ENCODE data around the gene MOGAT2. TPM values are rescaled to one million over a fixed set of nuclear protein-coding genes. Genes with fewer than 3 reads are reported as not detected.

The MOGAT2 gene
- total and polyA plus RNA-seq, 2 of the 13 experiments (the other 11 are each of a cell fraction or from before 2014, with no cell fraction given) = 27.2 to 27.8 TPM

GRCh38 chr11:75721852-75722668, 4.4 kb downstream of the MOGAT2 start (continued):
- TF ChIP-seq GZF1 (CRISPR knock-in tag; IDR thresholded peaks at IDR 0.05) = no peak
- no peak for TF ChIP-seq NFRKB (IDR thresholded peaks at IDR 0.05)
- TF ChIP-seq KLF6 (CRISPR knock-in tag; IDR thresholded peaks at IDR 0.05) = no peak
- TF ChIP-seq GATAD2A (CRISPR knock-in tag; IDR thresholded peaks at IDR 0.05) = peak; percentile 68; the same call in 1 of the 2 replicates
- peak; percentile 53 for TF ChIP-seq HMGXB3 (CRISPR knock-in tag; IDR thresholded peaks at IDR 0.05; ENCODE audit: borderline replicate concordance)
- TF ChIP-seq ZNF484 (CRISPR knock-in tag; IDR thresholded peaks at IDR 0.05; ENCODE audit: borderline replicate concordance, low read depth) = no peak
- no peak for TF ChIP-seq ATF4 (CRISPR knock-in tag; IDR thresholded peaks at IDR 0.05)
- no peak for TF ChIP-seq ZBED4 (CRISPR knock-in tag; IDR thresholded peaks at IDR 0.05; ENCODE audit: borderline replicate concordance)
- TF ChIP-seq, protein P1, sequence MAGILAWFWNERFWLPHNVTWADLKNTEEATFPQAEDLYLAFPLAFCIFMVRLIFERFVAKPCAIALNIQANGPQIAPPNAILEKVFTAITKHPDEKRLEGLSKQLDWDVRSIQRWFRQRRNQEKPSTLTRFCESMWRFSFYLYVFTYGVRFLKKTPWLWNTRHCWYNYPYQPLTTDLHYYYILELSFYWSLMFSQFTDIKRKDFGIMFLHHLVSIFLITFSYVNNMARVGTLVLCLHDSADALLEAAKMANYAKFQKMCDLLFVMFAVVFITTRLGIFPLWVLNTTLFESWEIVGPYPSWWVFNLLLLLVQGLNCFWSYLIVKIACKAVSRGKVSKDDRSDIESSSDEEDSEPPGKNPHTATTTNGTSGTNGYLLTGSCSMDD (CRISPR knock-in tag; IDR thresholded peaks at IDR 0.05) = no peak
- TF ChIP-seq, protein P2, sequence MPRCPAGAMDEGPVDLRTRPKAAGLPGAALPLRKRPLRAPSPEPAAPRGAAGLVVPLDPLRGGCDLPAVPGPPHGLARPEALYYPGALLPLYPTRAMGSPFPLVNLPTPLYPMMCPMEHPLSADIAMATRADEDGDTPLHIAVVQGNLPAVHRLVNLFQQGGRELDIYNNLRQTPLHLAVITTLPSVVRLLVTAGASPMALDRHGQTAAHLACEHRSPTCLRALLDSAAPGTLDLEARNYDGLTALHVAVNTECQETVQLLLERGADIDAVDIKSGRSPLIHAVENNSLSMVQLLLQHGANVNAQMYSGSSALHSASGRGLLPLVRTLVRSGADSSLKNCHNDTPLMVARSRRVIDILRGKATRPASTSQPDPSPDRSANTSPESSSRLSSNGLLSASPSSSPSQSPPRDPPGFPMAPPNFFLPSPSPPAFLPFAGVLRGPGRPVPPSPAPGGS (CRISPR knock-in tag; IDR thresholded peaks at IDR 0.05) = peak; percentile 43; the same call in 1 of the 2 replicates
- no peak for TF ChIP-seq BHLHE40 (IDR thresholded peaks at IDR 0.05; ENCODE audit: low read length)
- TF ChIP-seq, protein P3, sequence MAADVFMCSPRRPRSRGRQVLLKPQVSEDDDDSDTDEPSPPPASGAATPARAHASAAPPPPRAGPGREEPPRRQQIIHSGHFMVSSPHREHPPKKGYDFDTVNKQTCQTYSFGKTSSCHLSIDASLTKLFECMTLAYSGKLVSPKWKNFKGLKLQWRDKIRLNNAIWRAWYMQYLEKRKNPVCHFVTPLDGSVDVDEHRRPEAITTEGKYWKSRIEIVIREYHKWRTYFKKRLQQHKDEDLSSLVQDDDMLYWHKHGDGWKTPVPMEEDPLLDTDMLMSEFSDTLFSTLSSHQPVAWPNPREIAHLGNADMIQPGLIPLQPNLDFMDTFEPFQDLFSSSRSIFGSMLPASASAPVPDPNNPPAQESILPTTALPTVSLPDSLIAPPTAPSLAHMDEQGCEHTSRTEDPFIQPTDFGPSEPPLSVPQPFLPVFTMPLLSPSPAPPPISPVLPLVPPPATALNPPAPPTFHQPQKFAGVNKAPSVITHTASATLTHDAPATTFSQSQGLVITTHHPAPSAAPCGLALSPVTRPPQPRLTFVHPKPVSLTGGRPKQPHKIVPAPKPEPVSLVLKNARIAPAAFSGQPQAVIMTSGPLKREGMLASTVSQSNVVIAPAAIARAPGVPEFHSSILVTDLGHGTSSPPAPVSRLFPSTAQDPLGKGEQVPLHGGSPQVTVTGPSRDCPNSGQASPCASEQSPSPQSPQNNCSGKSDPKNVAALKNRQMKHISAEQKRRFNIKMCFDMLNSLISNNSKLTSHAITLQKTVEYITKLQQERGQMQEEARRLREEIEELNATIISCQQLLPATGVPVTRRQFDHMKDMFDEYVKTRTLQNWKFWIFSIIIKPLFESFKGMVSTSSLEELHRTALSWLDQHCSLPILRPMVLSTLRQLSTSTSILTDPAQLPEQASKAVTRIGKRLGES (CRISPR knock-in tag; IDR thresholded peaks at IDR 0.05; ENCODE audit: borderline replicate concordance) = no peak
- TF ChIP-seq ZNF776 (CRISPR knock-in tag; IDR thresholded peaks at IDR 0.05) = peak; percentile 85
- TF ChIP-seq STAT5B (CRISPR knock-in tag; IDR thresholded peaks at IDR 0.05) = no peak
